ENCODE results near the gene FYTTD1.
A peak's percentile ranks its signal among the peaks of the same experiment; 100 is the strongest.

Gene FYTTD1

DNA sequence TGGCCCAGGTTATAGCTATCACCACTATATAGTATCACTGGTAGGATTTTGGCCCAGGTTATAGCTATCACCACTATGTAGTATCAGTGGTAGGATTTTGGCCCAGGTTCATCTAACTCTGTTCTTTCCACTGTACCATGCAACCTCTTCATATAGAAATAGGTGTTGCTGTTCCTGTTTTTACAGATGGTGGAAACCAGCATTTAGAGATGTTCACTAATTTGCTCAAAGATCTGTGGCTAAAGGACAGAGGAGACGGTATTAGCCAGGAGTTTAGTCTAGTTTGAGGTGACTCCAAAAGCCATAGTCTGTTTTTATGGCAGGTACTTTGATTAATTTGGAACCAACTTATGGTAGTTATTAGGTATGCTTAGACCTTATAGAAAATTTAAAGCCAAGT, 44.4 kb downstream of the FYTTD1 start:
- FAIRE-seq = no peak

DNA sequence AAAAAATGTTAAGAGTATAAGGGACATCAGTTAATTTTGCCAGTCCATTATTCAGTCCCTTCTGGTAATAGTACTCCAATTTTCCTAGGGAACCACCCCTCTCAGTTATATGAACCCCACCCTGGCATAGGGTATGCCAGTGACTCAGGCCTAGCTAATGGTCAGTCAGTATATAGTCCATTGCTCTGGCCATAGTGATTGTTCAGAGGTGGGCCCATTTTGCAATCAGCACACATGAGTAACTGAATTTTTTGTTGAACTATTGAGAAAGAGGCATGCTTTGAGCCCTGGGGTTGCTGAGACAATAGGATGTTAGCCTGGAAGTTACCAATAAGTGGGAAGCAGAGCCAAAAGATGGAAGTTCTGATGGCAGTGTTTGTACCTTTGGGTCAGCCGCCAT, 45.5 kb downstream of the FYTTD1 start:
- no peak for FAIRE-seq

DNA sequence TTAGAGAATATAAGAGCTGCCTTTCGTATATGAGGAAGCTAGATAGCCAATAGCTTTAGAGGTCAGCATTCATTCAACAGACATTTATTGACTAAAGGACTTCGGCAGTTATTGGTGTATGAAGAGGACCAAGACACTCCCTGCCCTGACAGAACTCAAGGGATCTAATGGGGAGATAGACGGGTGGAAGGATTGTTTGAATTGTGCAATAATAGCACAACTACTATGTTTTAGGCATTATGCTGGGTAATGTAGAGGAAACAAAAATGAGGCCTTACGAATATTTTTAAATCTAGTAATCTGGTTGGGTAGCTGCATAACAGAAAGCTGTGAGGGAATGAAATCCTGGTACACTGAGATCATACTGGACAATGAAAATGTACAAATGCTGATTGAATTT, 46.4 kb downstream of the FYTTD1 start:
- no peak for FAIRE-seq

DNA sequence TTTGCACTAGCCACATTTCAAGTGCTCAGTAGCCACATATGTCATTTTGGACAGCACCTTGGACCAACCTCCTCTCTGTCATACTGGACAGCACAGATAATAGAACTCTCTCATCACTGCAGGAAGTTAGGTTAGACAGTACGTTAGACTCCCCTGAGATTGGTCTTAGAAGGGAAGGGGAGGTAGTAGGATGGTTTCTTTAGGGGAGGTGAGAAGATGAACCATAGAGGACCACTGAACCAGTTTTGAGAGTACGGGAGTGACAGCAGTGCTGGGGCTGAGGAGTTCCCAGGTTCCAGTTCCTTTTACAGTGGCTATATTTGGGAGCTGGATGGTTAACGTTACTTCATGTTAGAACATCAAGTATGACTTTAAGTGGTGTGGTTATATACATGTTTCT, 49.2 kb downstream of the FYTTD1 start:
- FAIRE-seq = no peak

DNA sequence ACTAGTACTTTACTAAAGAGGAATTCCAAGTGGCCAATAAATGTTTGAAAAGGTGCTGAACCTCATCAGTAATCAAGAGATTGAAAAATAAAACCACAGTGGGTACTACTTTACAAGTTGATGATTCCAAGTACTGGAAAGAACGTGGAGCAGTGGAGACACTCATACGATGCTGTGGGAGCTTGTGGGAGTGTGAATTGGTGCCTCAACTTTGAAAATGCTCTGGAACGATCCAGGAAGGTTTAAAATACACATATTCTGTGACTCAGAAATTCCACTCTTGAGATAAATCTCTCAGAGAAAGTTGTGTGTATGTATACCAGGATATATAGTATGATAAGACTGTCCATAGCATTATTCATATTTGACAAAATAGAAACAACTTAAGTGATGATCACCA, 50.7 kb downstream of the FYTTD1 start:
- FAIRE-seq = no peak

DNA sequence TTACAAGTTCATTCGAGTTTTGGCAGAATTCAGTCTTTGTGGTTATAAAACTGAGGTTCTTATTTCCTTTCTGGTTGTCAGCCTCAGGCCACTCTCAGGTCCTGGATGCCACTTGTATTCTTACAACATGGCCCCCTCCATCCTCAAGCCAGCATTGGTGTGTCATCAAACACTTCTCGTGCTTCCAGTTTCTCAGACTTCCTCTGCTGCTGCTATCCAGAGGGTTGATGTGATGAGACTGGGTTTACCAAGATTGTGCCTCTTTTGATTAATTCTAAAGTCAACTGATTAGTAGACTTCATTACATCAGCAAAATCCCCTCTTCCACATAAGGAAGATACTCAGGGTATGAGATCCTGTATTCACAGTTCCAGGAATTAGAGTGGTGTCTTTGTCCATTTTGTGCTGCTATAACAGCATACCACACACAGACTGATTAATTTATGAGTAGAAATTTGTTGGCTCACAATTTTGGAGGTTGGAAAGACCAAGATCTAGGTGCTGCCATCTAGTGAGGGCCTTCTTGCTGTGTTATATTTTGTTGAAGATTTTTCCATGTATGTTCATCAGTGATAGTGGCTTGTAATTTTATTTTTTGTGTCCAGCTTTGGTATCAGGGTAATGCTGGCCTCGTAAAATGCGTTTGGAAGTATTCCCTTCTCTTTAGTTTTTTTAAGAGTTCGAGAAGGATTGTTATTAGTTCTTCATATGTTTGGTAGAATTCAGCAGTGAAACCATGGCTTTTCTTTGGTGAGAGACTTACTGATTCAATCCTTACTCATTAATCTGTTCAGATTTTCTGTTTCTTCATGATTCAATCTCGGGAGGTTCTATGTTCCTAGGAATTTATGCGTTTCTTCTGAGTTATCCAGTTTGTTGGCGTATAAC, 52.5 kb downstream of the FYTTD1 start:
- no peak for FAIRE-seq

DNA sequence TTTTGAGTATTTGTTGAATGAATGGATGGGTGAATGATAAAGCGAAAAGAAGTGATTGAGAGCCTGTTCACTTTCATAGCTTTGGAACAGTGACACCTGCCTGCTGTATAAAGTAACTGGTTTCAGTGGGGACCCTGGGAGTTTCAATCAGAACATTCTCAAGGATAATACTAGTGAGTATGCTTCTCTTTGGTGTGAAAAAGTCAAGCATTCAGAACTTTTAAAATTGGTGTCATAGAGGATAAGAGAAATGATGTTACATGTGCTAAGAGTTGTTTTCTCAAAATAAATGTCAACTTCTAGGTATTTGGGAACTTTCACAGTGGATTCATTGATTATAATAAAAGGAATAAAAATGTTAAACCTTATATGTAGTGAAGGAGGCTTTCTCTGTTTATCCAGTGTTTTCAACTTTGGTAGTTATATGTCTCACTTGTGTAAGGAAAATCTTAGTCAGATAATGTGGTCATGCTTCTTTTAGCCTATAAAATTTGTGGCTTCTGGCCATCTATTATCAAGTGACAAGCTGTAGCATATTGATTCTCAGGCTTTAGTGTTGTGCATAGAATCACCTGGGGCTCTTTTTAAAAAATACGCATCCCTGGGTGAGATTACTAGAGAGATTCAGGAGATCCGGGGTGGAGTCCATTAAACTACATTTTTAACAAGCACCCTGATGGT, 53.2 kb downstream of the FYTTD1 start:
- no peak for FAIRE-seq

DNA sequence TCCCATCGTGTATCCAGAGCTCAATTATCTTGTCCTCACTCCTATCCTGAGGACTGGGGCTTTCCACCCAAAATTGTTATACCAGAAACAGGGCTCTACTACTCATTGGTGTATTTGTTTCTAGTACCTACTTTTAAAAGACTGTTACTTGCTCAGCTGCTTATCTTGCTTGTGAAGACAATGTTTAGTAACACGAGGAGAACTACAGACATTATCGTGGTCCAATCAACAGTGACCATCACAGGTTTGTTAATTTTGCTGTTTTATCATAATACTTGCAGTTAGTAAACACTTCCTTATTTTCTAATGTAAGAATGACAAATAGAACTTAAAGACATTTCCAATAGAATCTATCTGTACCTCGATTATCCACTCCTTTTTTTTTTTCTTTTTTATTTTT, 54.8 kb downstream of the FYTTD1 start:
- FAIRE-seq = no peak

DNA sequence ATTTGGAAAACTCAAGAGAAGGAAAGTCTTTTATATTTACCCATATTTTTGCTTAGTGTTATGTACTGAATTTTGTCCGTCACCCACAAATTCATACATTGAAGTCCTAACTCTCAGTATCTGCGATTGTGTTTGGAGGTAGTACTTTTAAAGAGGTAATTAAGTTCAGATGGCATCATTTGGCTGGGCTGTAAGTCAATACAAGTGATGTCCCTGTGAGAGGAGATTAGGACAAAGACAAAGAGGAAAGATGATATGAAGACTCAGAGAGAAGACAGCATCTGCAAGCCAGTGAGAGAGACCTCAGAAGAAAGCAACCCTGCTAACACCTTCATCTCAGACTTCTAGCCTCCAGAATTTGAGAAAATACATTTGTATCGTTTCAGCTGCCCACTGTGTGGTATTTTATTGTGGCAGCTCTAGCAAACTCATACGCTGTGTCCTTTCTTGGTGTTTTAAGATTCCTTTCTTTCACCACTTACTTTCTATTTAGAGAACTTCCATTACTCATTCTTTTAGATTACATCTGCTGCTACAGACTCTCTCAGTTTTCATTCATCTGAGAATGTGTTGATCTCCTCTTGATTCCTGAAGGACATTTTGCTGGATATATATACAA, 58.4 kb downstream of the FYTTD1 start:
- no peak for FAIRE-seq

DNA sequence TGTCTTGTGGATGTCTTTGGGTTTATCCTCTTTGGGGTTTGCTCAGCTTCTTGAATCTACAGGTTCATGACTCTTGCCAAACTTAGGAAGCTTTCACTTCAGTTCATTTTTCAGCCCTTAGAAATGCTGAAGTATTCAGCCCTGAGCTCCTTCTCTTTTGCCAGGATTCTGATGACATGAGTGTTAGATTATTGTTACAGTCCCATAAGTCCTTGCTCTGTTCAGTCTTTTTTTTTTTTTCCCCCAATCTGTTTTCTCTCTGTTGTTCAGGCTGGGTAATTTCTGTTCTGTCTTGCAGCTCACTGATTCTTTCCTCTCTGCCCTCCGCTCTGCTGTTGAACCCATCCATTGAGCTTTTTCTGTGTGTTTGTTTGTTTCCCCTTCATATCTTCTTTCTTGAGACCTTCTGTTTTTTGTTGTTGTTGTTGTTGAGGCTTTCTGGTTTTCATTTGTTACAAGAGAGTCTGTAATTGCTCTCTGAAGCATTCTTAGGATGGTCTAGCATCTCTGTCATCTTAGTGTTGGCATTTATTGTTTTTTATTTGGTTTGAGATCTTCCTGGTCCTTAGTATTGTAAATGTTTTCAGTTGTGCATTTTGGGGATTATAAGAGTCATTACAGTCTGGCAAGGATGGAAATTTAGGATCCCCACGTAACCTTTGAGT, 59.8 kb downstream of the FYTTD1 start:
- FAIRE-seq = no peak

DNA sequence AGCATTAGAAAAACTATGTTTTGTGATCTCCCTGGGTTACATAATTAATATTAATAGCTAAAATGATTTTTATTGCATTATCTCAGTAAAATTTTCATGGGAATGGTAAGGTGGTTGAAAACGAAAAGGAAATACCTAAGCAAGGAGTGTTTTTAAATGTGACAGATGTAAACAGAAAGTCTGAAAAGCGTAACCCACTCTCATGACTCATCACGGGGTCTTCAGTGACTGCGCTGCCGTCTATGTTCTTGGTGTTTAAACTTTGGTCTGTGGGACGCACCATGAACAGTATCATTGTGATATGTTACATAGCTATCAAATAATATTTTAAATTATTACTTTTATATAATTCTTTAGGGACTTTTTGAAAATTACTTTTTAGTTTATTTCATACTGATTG, 61.2 kb downstream of the FYTTD1 start:
- FAIRE-seq = peak; percentile 60

DNA sequence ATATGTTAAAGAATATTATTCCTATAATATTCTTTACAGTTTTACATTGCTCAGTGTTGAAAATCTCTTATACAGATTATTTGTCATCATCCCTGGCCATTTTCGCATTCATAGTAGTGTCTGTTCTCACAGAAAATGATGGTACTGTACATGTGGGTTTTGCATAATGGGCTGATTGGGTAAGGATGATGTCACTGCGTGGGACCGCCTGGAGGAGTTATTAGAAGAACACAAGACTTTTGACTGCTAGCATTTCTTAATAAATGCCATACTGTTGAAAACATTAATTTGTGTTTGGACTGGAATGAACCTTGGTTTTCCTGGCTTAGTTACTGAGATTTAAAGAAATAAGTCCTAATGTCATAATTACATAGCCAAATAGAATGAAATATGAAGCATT, 61.7 kb downstream of the FYTTD1 start:
- no peak for FAIRE-seq

DNA sequence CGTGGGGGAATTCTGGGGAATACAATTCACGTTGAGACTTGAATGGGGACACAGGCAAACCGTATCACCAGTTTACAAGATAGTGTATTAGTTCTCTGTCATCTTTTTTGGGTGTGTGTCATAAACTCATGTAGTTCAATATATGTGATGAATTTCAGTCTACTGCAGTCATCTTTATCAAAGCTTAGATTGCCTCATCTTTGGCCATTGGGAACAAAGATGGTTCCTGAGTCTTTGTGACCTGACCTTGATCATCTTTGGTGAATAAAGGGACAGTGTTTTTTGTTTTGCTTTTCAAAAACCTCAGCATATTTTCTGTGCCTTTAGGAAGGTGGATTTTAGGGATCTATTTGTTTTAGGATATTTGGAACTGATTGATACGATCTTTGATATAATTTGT, 64.7 kb downstream of the FYTTD1 start:
- no peak for FAIRE-seq

DNA sequence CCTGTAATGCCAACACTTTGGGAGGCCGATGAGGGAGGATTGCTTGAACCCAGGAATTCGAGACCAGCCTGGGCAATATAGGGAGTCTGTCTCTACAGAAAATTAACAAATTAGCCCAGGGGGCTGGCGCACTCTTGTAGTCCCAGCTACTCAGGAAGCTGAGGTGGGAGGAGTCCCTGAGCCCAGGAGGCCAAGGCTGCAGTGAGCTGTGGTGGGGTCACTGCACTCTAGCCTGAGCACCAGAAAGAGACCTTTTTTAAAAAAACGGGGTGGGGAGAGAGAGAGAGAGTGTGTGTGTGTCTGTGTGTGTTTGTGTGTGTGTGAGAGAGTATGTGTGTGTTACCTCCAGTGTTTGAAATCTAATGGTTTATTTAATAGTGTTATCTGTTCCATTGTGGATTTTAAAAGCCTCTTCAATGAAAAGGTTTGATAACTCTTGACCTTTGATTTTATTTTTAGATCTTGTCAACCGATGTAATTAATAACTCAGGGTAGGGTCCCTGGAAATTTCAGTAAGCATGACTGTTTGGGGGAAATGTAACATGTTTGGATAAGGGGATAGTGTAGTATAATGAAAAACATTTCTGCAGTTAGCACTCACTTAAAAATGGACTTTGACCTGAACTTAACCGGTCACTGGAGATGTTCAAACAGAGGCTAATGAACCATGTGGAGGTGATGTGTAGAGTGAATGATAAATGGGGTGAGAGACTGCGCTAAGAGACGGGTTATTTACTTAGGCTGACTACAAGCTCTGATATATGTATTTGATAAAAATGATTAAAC, 71.1 kb downstream of the FYTTD1 start:
- FAIRE-seq = no peak

DNA sequence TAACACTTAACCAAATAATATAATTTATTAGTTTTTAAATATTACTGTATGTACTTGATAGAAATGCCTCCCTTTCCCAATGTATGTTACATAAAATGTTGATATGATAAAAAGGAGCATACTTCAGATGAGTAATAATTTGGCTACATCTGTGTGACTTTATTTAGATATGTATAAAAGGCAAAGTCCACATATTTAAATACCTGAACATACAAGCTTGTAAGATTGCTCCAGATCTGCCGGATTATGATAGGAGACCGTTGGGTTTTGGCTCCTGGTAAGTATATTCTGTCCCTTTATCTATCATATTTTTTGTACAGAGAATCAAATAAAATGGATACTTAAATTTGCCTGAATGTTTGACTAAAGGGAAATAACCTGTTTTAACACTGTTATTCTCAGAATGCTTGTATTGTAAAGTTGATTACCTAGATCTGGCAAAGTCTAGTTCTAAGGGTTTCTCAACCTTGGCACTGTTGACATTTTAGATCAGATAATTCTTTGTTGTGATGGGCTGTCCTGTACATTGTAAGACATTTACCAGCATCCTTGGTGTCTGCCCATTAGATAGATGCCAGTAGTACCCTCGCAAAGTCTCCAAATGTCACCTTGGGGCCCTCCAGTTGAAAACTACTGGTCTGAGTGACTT, 79.8 kb downstream of the FYTTD1 start:
- peak; percentile 19 for FAIRE-seq

DNA sequence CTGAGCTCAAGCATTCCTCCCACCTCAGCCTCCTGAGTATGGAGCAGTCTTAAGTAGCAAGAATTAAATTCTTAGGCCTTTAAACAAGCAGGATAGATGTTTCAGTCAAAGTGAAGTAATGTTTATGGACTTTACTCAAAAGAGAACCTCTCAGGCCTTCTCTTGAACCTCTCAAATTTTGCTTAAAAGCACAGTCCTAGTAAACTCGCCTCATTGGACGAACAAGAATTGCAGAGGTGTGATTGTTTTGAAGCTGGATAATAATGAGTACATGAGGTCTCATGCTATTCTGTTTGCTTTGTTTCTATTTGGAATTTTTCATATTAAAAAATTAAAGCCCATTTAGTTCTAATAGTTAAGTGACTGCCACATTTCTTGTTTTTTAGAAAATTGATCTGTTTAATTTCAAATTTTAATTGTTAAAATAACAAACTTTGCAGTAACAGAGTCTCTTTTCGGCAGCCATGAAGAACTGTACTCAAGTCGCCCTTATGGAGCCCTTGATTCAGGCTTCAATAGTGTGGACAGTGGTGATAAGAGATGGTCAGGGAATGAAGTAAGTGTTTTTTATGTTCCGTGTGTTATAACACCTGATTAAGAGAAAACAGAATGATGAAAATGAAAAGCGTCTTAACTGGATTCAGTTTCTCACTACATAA, 80.8 kb downstream of the FYTTD1 start:
- peak; percentile 15 for FAIRE-seq

DNA sequence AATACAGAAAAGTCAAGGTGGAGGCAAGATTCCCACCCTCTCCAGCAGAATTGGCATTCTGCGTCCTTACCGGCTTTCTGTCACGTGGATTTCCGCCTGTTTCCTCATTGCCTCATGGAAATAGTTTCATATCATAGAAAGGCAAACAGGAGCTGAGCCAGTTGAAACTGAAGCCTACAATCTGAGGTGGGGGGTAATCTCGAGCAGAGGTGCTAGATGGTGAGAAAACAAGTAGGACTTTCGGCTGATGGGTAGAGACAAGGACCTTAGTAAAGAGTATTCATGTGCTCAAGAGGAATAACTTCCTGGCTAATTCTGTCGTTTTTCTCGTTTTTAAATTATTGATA, 81.3 kb downstream of the FYTTD1 start:
- FAIRE-seq = no peak

DNA sequence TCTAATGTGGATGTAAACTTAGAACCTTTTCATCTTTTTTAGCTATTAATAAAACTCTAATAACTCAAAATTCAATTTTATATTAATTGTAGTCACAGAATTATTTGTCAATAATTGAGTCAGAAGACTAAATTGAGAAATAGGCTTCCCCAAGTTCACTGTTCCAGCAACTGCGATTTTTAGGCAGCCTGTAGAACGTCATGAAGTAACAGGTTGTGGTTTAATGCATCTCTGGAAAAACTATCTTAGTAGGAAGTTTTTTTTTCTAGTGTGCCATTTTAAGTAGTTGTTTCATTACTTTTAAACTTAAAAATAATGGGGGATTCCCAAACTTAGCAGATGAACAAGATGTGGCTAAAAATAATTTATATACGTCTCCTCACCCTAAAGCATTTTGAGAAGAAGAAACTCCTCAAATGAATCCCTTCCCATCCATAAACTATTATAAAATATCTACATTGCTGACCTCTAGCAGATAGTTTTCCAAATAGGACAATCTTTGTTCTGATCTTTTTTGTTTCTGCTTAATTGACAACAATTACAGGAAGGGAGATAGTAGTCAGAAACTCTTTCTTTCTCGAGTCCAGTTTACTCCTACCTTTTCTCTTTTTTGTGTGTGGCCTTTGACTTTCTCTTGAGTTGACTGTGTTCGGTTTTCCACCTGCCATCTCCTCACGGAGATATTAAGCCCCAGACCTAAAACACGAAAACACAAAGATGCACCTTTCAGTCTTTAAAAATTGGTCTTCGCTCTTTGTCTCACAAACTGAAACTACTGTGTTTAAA, 84.4 kb downstream of the FYTTD1 start:
- FAIRE-seq = no peak

DNA sequence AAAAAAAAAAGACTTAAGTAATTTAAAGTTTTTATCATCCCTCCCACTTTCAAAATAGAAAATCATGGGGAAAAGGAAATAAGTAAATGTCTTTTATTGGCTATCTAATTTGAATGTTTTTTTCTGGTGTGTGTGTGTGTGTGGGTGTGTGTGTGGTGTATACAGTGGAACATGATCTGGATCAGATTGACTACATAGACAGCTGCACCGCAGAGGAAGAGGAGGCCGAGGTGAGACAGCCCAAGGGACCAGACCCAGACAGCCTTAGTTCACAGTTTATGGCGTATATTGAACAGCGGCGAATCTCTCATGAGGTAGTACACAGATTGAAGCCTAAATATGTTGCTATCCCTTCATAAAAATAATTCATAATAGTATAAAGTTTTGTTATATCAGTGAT, 85.8 kb downstream of the FYTTD1 start:
- no peak for FAIRE-seq

DNA sequence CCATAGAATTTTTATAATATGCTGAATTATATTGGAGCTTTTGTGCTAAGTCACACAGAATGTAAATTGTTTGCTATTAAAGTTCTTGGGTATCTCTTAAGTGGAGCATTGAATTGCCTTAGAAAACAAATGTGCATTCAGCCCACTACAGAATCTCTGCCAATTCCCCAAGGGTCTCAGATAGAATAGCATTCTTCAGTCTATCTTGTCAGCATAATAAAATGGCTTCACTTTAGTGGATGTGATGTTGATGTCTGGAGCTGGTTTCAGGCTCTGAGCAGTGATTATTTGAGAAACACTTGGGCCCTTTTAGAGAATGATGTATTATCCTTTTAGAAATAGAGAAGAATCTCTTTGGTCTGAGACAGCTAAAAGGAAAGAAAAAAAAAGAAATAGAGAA, 86.6 kb downstream of the FYTTD1 start:
- FAIRE-seq = no peak

All from G401.6 (cell line).